Right cardiac atrium (tissue), 5 donors: Measurements from ENCODE around the gene SMKR1. TPM values are rescaled to one million over a fixed set of nuclear protein-coding genes. Genes with fewer than 3 reads are reported as not detected.
"Not testable (repeated sequence)": the region's sequence is repeated elsewhere in the genome, so short reads cannot be mapped to it uniquely, and the experiment has no call there.

Experiments used
- ATAC-seq, 2 donors: fragments of 200-7000 bp; cut with Tn5 transposase; one replicate each; pipeline versions ENCODE4 v1.8.0 to v1.9.1; 2020; ENCODE audit warnings: moderate library complexity in 2 of 2, mild to moderate bottlenecking in 1 of 2
- DNase-seq, 3 donors: peaks; one replicate each; pipeline ENCODE4 v3.0.0-alpha.2; 2020
- H3K27ac ChIP-seq: one replicate; pipeline ENCODE4 v1.5.1; 2013; ENCODE audit warnings: mild to moderate bottlenecking, low read length, control low read depth, moderate library complexity
- H3K27me3 ChIP-seq: one replicate; pipeline ENCODE4 v1.6.1; 2013; ENCODE audit not compliant: control insufficient read depth, insufficient read depth
- H3K4me1 ChIP-seq: one replicate; pipeline ENCODE4 v1.6.1; 2013; ENCODE audit warnings: low read length; ENCODE audit not compliant: control insufficient read depth, insufficient read depth
- H3K4me3 ChIP-seq: one replicate; pipeline ENCODE4 v1.5.1; 2013; ENCODE audit warnings: low read length, control low read depth
- H3K9me3 ChIP-seq: one replicate; pipeline ENCODE4 v1.6.1; 2013; ENCODE audit warnings: low read length; ENCODE audit not compliant: control insufficient read depth
- WGBS: extraction: QIAGEN DNeasy Blood & Tissue Kit; methylation state at CpG from one replicate; pipeline ENCODE4 v1.1.7; 2013; 5-methylcytosine and 5-hydroxymethylcytosine counted together
- intact Hi-C, 4 donors: fragments of 100-400 bp; cut with DNase I; formaldehyde crosslinking; loops; one replicate each; pipeline versions ENCODE4 v1.11.0 to v1.14.0; 2022 to 2023
- polyA plus RNA-seq: library from polyadenylated mRNA; stranded (reverse); fragments of 200-250 nt; gene quantifications from one replicate; pipeline ENCODE4 v1.2.3, GENCODE V29; 2013
- total RNA-seq, 4 donors: library from RNA; stranded (reverse); fragmentation: NEBNext Ultra II Directional; extraction: Animal tissue kit (Norgen Biotek cat#: 25700); gene quantifications; one replicate each; pipeline ENCODE4 v1.2.1, GENCODE V29; 2021
- donor health status: healthy with polysubstance abuse.
- donor health status: DM: no; HTN: yes; CAD: no.
- donor health status: DM: no; HTN: no; CAD: no.
- donor health status: DM: no; HTN: yes; CAD: no; lungs with severe emphysema.
- donor health status: DM: yes; HTN: yes; CAD: no.

The SMKR1 gene
- total and polyA plus RNA-seq, 5 donors: 0.16 TPM; not detected in 4

- ATAC-seq, H3K9me3 ChIP-seq, H3K27ac ChIP-seq, H3K27me3 ChIP-seq, H3K4me3 ChIP-seq, H3K4me1 ChIP-seq, intact Hi-C loops: not testable (repeated sequence)
- 85% methylated on average over 2 of the region's 2 CpGs for WGBS
- DNase-seq: peak in 1 of 3 donors; percentile 29
Measured at GRCh38 chr7:129524405-129524804, 22.1 kb downstream of the SMKR1 start.

- DNase-seq (no peak), ATAC-seq (no peak)
- no peaks in the 10 kb centered on the region for H3K27me3 ChIP-seq
- H3K9me3 ChIP-seq: no peaks in the 10 kb centered on the region
- H3K27ac ChIP-seq: no peak overlapping the region
- WGBS: 65% methylated on average over 9 of the region's 9 CpGs
- intact Hi-C loops: no loop called here
- H3K4me3 ChIP-seq: no peak overlapping the region
- H3K4me1 ChIP-seq: no peaks in the 10 kb centered on the region
Measured at GRCh38 chr7:129525225-129525862, 23.0 kb downstream of the SMKR1 start.

GRCh38 chr7:129529643-129530042 lies 27.3 kb downstream of the SMKR1 start:
- H3K4me1 ChIP-seq: no peaks in the 10 kb centered on the region
- ATAC-seq: no peak
- intact Hi-C loops: no loop called here
- H3K4me3 ChIP-seq: no peak overlapping the region
- no peaks in the 10 kb centered on the region for H3K27me3 ChIP-seq
- H3K27ac ChIP-seq: no peak overlapping the region
- WGBS: 75% methylated on average over 4 of the region's 4 CpGs
- DNase-seq: no peak
- no peaks in the 10 kb centered on the region for H3K9me3 ChIP-seq

GRCh38 chr7:129530795-129531391 lies 28.6 kb downstream of the SMKR1 start:
- H3K27me3 ChIP-seq: no peaks in the 10 kb centered on the region
- no peak for DNase-seq
- no peaks in the 10 kb centered on the region for H3K4me1 ChIP-seq
- H3K27ac ChIP-seq: no peak overlapping the region
- intact Hi-C loops: no loop called here
- H3K9me3 ChIP-seq: no peaks in the 10 kb centered on the region
- no peak overlapping the region for H3K4me3 ChIP-seq
- 61% methylated on average over 5 of the region's 5 CpGs for WGBS
- ATAC-seq: no peak

GRCh38 chr7:129531721-129532120 lies 29.4 kb downstream of the SMKR1 start:
- Histone ChIP-seq H3K9me3 (no peaks in the 10 kb centered on the region), H3K4me3 (no peak overlapping the region), H3K4me1 (no peaks in the 10 kb centered on the region), H3K27me3 (no peaks in the 10 kb centered on the region), H3K27ac (no peak overlapping the region)
- intact Hi-C loops: no loop called here
- DNase-seq: no peak
- 85% methylated on average over 11 of the region's 11 CpGs for WGBS
- no peak for ATAC-seq

- no peak for ATAC-seq
- Histone ChIP-seq H3K27me3 (no peaks in the 10 kb centered on the region), H3K4me3 (no peak overlapping the region), H3K27ac (no peak overlapping the region), H3K9me3 (no peaks in the 10 kb centered on the region), H3K4me1 (no peaks in the 10 kb centered on the region)
- DNase-seq: no peak
- 94% methylated on average over 19 of the region's 19 CpGs for WGBS
- intact Hi-C loops: no loop called here
Measured at GRCh38 chr7:129532375-129532774, 30.0 kb downstream of the SMKR1 start.

- H3K4me3 ChIP-seq, ATAC-seq, intact Hi-C loops, H3K4me1 ChIP-seq, H3K27me3 ChIP-seq, DNase-seq, H3K9me3 ChIP-seq, H3K27ac ChIP-seq: not testable (repeated sequence)
- 89% methylated on average over 20 of the region's 20 CpGs for WGBS
Measured at GRCh38 chr7:129534558-129535274, 32.4 kb downstream of the SMKR1 start.

GRCh38 chr7:129535896-129536295 lies 33.6 kb downstream of the SMKR1 start:
- DNase-seq (no peak), ATAC-seq (no peak)
- no peak overlapping the region for H3K27ac ChIP-seq
- H3K27me3 ChIP-seq: no peaks in the 10 kb centered on the region
- H3K9me3 ChIP-seq: no peaks in the 10 kb centered on the region
- intact Hi-C loops: no loop called here
- 59% methylated on average over 5 of the region's 5 CpGs for WGBS
- H3K4me1 ChIP-seq: no peaks in the 10 kb centered on the region
- no peak overlapping the region for H3K4me3 ChIP-seq

- H3K27ac ChIP-seq: no peak overlapping the region
- ATAC-seq: no peak
Measured at GRCh38 chr7:129536323-129536722, 34.0 kb downstream of the SMKR1 start.

GRCh38 chr7:129538790-129539189 lies 36.5 kb downstream of the SMKR1 start:
- Histone ChIP-seq H3K27ac (no peak overlapping the region), H3K4me1 (no peaks in the 10 kb centered on the region), H3K27me3 (no peaks in the 10 kb centered on the region), H3K9me3 (no peaks in the 10 kb centered on the region), H3K4me3 (no peak overlapping the region)
- ATAC-seq (no peak), DNase-seq (no peak)
- intact Hi-C loops: no loop called here

More at GRCh38 chr7:129536323-129536722, 34.0 kb downstream of the SMKR1 start:
- no peak overlapping the region for H3K4me3 ChIP-seq
- 76% methylated on average over 9 of the region's 9 CpGs for WGBS
- no peak for DNase-seq
- intact Hi-C loops: no loop called here
- H3K4me1 ChIP-seq: no peaks in the 10 kb centered on the region
- H3K9me3 ChIP-seq: no peaks in the 10 kb centered on the region
- H3K27me3 ChIP-seq: no peaks in the 10 kb centered on the region

GRCh38 chr7:129540340-129540739 lies 38.0 kb downstream of the SMKR1 start:
- ATAC-seq: no peak
- no peak overlapping the region for H3K27ac ChIP-seq
- no peaks in the 10 kb centered on the region for H3K9me3 ChIP-seq
- H3K27me3 ChIP-seq: no peaks in the 10 kb centered on the region
- H3K4me1 ChIP-seq: no peaks in the 10 kb centered on the region
- 73% methylated on average over 10 of the region's 10 CpGs for WGBS
- DNase-seq: no peak
- intact Hi-C loops: no loop called here
- H3K4me3 ChIP-seq: no peak overlapping the region
